ENCODE data around the gene NOXO1. TPM values are rescaled to one million over a fixed set of nuclear protein-coding genes. Genes with fewer than 3 reads are reported as not detected.

NOXO1 gene
- total RNA-seq, 1 donor: 0.43 TPM

- no peak overlapping the region for H3K4me3 ChIP-seq (ENCODE audit: low read depth, low read length)
- TF ChIP-seq, protein P1, sequence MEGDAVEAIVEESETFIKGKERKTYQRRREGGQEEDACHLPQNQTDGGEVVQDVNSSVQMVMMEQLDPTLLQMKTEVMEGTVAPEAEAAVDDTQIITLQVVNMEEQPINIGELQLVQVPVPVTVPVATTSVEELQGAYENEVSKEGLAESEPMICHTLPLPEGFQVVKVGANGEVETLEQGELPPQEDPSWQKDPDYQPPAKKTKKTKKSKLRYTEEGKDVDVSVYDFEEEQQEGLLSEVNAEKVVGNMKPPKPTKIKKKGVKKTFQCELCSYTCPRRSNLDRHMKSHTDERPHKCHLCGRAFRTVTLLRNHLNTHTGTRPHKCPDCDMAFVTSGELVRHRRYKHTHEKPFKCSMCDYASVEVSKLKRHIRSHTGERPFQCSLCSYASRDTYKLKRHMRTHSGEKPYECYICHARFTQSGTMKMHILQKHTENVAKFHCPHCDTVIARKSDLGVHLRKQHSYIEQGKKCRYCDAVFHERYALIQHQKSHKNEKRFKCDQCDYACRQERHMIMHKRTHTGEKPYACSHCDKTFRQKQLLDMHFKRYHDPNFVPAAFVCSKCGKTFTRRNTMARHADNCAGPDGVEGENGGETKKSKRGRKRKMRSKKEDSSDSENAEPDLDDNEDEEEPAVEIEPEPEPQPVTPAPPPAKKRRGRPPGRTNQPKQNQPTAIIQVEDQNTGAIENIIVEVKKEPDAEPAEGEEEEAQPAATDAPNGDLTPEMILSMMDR (IDR thresholded peaks at IDR 0.05; ENCODE audit: insufficient read depth, low read depth, low read length): peak; percentile 16
- DNase-seq (ENCODE audit: low read depth): no peak
Measured at GRCh38 chr16:2005646-2006045, 24.4 kb upstream of the NOXO1 start.

GRCh38 chr16:2004795-2005517, 23.7 kb upstream of the NOXO1 start:
- no peak overlapping the region for H3K4me3 ChIP-seq (ENCODE audit: low read depth, low read length)
- TF ChIP-seq, protein P1 (IDR thresholded peaks at IDR 0.05; ENCODE audit: insufficient read depth, low read depth, low read length): no peak
- no peak for DNase-seq (ENCODE audit: low read depth)

- peak; percentile 89 for DNase-seq (ENCODE audit: low read depth)
- no peak overlapping the region for H3K4me3 ChIP-seq (ENCODE audit: low read depth, low read length)
- TF ChIP-seq, protein P1 (IDR thresholded peaks at IDR 0.05; ENCODE audit: insufficient read depth, low read depth, low read length): peak; percentile 98
Measured at GRCh38 chr16:2003827-2004641, 22.8 kb upstream of the NOXO1 start.

DNA sequence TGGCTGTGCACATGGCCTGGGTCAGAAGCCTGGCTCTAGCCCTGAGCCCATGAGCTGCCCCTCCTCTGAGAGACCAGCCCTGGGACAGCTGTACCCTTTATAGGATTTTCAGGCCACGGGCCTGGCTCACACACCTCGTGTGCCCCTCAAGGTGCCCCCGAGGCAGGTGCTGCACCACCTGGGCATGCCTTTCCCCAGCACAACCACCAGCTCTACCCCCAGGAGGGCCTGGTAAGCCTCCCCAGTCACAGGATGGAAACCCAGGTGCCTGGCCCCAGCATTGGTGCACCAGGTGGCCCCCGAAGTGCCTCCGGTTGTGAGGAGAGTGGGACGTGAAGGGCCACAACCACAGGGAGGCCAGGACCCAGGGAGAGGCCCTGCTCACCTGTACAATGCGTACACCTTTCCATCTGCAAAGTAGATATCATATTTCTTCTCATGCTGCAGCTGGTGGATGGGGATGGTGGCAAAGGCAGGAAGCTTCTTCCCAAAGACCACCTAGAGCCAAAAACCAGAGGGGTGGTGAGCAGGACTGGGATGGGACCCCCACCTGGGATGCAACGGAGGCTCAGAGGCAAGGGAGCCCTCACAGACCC, 22.1 kb upstream of the NOXO1 start:
- no peak for DNase-seq (ENCODE audit: low read depth)
- TF ChIP-seq, protein P1 (IDR thresholded peaks at IDR 0.05; ENCODE audit: insufficient read depth, low read depth, low read length): no peak
- no peak overlapping the region for H3K4me3 ChIP-seq (ENCODE audit: low read depth, low read length)

DNA sequence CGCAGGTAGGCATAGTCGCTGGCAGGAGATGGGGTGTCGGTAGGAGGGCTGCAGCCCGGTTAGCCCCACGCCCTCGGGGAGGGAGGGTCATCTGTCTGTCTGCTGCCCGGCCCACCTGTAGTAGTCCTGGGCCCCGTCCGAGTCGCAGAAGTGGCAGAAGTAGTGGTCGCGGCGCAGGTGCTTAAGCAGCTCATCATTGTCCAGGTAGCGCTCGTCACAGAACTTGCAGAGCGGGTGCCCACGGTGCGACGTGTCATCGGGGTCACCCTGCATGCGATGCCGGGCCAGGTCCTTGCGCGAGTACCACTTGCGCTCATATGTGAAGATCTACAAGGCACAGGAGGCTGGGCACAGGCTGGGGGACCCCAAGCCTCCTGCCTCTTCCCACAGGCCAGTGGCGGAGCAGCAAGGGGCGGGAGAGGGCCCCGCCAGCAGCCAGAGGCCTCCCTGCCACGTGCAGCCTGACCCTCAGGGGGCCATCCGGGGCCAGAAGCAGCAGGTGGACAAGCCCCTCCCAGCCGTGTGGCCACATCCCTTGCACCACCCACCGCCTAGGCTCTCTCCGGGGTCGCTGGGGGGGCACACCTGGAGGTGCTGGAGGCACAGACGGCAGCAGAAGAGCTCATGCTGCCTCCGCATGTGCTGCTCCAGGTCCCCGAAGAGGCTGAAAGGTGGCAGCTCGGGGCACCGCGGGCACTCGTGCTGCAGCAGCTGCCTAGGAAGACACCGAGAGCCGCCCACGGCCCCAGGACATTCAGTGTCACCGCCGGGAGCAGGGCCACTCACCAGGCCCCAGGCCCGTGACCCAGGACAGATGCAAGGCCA, 21.3 kb upstream of the NOXO1 start:
- DNase-seq (ENCODE audit: low read depth): no peak
- TF ChIP-seq, protein P1 (IDR thresholded peaks at IDR 0.05; ENCODE audit: insufficient read depth, low read depth, low read length): no peak
- no peak overlapping the region for H3K4me3 ChIP-seq (ENCODE audit: low read depth, low read length)

Data from fibroblast of villous mesenchyme (primary cell).